ENCODE data around the gene PCDHA11.
"Not testable (repeated sequence)": the region's sequence is repeated elsewhere in the genome, so short reads cannot be mapped to it uniquely, and the experiment has no call there.

PCDHA11 gene

DNA sequence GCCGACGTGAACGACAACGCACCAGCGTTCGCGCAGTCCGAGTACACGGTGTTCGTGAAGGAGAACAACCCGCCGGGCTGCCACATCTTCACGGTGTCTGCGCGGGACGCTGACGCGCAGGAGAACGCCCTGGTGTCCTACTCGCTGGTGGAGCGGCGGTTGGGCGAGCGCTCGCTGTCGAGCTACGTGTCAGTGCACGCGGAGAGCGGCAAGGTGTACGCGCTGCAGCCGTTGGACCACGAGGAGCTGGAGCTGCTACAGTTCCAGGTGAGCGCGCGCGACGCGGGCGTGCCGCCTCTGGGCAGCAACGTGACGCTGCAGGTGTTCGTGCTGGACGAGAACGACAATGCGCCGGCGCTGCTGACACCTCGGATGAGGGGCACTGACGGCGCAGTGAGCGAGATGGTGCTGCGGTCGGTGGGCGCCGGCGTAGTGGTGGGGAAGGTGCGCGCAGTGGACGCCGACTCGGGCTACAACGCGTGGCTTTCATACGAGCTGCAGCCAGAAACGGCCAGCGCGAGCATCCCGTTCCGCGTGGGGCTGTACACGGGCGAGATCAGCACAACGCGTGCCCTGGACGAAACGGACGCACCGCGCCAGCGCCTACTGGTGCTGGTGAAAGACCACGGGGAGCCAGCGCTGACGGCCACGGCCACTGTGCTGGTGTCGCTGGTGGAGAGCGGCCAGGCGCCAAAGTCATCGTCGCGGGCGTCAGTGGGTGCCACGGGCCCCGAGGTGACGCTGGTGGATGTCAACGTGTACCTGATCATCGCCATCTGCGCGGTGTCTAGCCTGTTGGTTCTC is 18.7 kb upstream of the PCDHA11 start:
- DNase-seq: not testable (repeated sequence)

DNA sequence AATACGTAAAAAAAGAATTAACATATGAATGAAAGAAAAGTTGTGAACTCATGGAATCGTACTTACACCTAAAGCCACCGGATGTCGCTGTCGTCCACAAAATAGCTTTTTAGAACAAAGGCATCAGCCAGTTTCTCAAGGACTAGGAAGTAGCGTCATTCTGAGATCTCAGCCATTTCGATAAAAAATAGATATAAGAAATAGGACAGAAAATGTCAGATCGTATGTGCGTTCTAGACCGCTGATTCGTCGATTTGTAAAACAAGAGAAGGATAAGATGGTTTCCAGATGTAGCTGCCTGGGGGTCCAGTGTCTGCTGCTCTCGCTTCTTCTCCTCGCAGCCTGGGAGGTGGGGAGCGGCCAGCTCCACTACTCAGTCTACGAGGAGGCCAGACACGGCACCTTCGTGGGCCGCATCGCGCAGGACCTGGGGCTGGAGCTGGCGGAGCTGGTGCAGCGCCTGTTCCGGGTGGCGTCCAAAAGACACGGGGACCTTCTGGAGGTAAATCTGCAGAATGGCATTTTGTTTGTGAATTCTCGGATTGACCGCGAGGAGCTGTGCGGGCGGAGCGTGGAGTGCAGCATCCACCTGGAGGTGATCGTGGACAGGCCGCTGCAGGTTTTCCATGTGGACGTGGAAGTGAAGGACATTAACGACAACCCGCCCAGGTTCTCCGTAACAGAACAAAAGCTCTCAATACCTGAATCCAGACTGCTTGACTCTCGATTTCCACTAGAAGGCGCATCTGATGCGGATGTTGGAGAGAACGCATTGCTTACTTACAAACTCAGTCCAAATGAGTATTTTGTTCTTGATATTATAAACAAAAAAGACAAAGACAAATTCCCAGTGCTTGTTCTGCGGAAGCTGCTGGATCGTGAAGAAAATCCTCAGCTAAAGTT is 12.7 kb upstream of the PCDHA11 start, which contains the start of gene PCDHA10:
PCDHA10 (plus strand) TSS at position 126 of the 903 bp plus-strand sequence; CDS start at position 278, 152 bp downstream.
- DNase-seq: no peak

DNA sequence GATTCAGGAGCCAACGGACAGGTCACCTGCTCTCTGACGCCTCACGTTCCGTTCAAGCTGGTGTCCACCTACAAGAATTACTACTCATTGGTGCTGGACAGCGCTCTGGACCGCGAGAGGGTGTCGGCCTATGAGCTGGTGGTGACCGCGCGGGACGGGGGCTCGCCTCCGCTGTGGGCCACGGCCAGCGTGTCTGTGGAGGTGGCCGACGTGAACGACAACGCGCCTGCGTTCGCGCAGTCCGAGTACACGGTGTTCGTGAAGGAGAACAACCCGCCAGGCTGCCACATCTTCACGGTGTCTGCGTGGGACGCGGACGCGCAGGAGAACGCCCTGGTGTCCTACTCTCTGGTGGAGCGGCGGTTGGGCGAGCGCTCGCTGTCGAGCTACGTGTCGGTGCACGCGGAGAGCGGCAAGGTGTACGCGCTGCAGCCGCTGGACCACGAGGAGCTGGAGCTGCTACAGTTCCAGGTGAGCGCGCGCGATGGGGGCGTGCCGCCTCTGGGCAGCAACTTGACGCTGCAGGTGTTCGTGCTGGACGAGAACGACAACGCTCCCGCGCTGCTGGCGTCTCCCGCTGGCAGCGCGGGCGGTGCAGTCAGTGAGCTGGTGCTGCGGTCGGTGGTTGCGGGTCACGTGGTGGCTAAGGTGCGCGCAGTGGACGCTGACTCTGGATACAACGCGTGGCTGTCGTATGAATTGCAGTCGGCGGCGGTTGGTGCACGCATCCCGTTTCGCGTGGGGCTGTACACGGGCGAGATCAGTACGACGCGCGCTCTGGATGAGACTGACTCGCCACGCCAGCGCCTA is 11.4 kb upstream of the PCDHA11 start:
- DNase-seq: no peak

DNA sequence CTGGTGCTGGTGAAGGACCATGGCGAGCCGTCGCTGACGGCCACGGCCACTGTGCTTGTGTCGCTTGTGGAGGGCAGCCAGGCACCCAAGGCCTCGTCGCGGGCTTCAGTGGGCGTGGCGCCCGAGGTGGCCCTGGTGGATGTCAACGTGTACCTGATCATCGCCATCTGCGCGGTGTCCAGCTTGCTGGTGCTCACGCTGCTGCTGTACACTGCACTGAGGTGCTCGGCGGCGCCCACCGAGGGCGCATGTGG is 10.8 kb upstream of the PCDHA11 start:
- no peak for DNase-seq

DNA sequence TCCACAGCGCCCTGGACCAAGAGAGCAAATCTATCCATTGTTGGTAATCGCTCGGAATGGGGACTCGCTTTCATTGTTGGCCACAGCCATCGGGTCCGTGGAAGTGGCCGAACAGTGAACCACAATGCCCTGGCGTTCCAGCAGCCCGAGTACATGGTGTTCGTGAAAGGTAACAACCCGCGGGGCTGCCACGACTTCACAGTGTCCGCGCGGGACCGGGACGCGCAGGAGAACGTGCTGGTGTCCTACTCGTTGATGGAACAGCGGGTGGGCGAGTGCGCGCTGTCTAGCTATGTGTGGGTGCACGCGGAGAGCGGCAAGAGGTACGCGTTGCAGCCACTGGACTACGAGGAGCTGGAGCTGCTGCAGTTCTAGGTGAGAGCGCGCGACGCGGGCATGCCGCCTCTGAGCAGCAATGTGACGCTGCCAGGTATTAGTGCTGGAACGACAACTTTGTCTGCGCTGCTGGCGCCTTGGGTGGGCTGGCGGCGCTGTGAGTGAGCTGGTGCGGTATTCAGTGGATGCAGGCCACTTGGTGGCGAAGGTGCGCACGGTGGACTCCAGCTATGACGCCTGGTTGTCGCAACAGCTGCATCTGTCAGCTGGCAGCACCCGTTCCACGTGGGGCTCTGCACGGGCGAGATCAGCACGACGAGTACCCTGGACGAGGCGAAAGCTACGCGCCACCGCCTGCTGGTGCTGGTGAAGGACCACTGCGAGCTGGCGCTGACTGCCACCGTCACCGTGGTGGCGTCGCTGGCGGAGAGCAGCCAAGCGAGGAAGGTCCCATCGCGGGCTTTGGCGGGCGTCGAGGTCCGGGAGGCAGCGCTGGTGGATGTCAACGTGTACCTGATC is 6.1 kb upstream of the PCDHA11 start:
- DNase-seq: no peak

DNA sequence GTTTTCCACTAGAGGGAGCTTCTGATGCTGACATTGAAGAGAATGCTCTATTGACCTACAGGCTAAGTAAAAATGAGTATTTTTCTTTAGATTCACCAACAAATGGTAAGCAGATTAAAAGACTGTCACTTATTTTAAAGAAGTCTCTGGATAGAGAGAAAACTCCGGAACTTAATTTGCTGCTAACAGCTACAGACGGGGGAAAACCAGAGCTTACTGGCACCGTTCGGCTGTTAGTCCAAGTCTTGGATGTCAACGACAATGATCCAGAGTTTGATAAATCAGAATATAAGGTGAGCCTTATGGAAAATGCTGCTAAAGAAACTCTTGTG is 764 bp downstream of the PCDHA11 start:
- no peak for DNase-seq

DNA sequence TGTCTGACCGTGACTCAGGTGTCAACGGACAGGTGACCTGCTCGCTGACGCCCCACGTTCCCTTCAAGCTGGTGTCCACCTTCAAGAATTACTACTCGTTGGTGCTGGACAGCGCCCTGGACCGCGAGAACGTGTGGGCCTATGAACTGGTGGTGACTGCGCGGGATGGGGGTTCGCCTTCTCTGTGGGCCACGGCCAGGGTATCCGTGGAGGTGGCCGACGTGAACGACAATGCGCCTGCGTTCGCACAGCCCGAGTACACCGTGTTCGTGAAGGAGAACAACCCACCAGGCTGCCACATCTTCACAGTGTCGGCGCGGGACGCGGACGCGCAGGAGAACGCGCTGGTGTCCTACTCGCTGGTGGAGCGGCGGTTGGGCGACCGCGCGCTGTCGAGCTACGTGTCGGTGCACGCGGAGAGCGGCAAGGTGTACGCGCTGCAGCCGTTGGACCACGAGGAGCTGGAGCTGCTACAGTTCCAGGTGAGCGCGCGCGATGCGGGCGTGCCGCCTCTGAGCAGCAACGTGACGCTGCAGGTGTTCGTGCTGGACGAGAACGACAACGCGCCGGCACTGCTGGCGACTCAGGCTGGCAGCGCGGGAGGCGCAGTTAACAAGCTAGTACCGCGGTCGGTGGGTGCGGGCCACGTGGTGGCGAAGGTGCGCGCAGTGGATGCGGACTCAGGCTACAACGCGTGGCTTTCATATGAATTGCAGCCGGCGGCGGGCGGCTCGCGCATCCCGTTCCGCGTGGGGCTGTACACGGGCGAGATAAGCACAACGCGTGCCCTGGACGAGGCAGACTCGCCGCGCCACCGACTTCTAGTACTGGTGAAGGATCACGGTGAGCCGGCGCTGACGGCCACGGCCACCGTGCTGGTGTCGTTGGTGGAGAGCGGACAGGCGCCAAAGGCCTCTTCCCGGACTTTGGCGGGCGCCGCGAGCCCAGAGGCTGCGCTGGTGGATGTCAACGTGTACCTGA is 1.8 kb downstream of the PCDHA11 start:
- no peak for DNase-seq

DNA sequence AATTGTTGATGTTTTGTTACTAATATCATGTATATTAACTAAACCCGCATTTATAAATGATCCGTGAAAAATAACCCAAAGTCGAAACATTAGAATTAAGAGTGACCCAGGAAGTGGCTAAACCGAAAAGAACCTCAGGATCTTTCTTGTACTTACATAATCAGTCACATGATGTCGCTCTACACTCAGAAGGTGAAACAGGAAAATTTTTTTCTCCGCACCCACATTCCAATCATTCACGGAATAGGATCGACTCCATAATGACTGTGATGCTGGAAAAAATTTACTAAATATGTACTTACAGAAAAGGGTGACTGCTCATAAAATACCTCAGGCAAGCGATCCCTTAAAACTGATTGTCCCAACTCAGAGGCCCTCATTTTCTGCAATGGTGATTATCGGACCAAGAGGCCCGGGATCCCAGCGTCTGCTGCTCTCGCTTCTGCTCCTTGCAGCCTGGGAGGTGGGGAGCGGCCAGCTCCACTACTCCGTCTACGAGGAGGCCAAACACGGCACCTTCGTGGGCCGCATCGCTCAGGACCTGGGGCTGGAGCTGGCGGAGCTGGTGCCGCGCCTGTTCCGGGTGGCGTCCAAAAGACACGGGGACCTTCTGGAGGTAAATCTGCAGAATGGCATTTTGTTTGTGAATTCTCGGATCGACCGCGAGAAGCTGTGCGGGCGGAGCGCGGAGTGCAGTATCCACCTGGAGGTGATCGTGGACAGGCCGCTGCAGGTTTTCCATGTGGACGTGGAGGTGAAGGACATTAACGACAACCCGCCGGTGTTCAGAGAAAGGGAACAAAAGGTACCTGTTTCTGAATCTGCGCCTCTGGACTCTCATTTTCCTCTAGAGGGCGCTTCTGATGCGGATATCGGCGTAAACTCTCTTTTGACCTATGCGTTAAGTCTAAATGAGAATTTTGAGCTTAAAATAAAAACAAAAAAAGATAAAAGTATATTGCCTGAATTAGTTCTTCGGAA is 6.6 kb downstream of the PCDHA11 start, which contains the start of gene PCDHA12:
PCDHA12 (plus strand) TSS at position 224 of the 981 bp plus-strand sequence; CDS start at position 389, 165 bp downstream.
- no peak for DNase-seq

DNA sequence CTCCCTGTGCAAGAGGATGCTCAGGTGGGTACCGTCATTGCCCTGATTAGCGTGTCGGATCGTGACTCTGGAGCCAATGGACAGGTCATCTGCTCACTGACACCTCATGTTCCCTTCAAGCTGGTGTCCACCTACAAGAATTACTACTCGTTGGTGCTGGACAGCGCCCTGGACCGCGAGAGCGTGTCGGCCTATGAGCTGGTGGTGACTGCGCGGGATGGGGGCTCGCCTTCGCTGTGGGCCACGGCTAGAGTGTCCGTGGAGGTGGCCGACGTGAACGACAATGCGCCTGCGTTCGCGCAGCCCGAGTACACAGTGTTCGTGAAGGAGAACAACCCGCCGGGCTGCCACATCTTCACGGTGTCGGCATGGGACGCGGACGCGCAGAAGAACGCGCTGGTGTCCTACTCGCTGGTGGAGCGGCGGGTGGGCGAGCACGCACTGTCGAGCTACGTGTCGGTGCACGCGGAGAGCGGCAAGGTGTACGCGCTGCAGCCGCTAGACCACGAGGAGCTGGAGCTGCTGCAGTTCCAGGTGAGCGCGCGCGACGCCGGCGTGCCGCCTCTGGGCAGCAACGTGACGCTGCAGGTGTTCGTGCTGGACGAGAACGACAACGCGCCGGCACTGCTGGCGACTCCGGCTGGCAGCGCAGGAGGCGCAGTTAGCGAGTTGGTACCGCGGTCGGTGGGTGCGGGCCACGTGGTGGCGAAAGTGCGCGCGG is 7.9 kb downstream of the PCDHA11 start:
- not testable (repeated sequence) for DNase-seq

DNA sequence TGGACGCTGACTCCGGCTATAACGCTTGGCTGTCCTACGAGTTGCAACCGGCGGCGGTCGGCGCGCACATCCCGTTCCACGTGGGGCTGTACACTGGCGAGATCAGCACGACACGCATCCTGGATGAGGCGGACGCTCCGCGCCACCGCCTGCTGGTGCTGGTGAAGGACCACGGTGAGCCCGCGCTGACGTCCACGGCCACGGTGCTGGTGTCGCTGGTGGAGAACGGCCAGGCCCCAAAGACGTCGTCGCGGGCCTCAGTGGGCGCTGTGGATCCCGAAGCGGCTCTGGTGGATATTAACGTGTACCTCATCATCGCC is 8.5 kb downstream of the PCDHA11 start:
- no peak for DNase-seq

DNA sequence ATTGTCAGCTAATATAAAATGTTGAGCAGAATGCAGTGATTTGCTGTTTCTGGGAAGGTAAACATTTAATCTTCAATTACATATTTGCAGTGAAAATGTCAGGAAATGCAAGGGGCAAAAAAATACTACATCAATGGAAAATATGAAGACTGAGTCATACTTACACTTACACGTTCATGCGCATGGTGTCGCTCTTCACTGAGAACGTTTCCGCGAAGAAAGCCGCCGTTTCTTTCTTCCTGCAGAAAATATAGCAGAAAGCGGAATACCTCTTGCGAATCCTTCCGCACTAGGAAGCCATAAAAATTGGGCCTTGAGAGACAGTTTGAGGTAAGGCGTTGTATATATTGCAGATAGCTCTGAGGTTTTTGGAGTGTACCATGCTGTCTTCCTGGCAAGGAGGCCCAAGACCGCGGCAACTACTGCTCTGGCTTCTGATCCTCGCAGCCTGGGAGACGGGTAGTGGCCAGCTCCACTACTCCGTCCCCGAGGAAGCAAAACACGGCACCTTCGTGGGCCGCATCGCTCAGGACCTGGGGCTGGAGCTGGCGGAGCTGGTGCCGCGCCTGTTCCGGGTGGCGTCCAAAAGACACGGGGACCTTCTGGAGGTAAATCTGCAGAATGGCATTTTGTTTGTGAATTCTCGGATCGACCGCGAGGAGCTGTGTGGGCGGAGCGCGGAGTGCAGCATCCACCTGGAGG is 13.3 kb downstream of the PCDHA11 start, which contains the start of gene PCDHA13:
PCDHA13 (plus strand) TSS at position 236 of the 702 bp plus-strand sequence; CDS start at position 381, 145 bp downstream.
- DNase-seq: no peak

DNA sequence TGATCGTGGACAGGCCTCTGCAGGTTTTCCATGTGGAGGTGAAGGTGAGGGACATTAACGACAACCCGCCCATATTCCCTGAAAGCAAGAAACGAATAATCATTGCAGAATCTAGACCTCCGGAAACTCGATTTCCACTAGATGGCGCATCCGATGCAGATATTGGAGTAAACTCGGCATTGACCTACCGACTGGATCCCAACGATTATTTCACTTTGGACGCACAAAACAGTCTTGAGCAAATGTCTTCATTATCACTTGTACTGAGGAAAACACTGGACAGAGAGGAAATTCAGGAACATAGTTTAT is 13.8 kb downstream of the PCDHA11 start:
- no peak for DNase-seq

DNA sequence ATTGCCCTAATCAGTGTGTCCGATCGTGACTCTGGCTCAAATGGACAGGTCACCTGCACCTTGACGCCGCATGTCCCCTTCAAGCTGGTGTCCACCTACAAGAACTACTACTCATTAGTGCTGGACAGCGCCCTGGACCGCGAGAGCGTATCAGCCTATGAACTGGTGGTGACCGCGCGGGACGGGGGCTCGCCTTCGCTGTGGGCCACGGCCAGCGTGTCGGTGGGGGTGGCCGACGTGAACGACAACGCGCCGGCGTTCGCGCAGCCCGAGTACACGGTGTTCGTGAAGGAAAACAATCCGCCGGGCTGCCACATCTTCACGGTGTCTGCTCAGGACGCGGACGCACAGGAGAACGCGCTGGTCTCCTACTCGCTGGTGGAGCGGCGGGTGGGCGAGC is 14.6 kb downstream of the PCDHA11 start:
- no peak for DNase-seq

DNA sequence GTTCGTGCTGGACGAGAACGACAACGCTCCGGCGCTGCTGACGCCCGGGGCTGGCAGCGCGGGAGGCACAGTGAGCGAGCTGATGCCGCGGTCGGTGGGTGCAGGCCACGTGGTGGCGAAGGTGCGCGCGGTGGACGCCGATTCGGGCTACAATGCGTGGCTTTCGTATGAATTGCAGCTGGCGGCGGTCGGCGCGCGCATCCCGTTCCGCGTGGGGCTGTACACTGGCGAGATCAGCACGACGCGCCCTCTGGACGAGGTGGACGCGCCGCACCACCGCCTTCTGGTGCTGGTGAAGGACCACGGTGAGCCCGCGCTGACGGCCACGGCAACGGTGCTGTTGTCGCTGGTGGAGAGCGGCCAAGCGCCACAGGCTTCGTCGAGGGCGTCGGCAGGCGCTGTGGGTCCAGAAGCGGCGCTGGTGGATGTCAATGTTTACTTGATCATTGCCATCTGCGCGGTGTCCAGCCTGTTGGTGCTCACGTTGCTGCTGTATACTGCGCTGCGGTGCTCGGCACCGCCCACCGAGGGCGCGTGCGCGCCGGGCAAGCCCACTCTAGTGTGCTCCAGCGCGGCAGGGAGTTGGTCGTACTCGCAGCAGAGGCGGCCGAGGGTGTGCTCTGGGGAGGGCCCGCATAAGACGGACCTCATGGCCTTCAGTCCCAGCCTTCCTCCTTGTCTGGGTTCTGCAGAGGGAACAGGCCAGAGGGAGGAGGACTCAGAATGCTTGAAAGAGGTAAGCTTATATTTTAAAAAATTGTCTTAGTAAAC is 15.4 kb downstream of the PCDHA11 start:
- DNase-seq: no peak

DNA sequence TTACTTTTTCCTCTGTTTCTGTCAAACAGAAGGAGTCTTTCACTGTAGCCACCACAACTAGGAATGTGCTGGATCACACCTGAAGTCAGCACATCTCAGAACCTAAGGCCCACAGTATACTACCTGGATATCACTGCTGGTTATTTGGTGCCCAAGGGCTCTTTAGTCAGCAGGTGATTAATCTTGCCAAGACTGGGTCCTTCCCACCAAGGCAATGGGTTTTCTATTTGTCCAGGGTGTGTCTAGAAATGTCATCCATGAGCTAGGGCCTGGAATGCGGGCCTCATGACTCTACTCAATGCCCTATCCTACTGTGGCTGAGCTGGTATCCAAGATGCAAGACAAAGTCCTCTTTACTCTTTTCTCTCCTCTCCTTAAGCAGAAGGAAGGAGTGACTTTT is 47.6 kb downstream of the PCDHA11 start:
- no peak for DNase-seq

Data from NCI-H510A (cell line).